Medulla oblongata (tissue), 1 donor: ENCODE results near the gene ZDHHC14.
A peak's percentile ranks its signal among the peaks of the same experiment; 100 is the strongest.

Source experiments
- DNase-seq: peaks from one replicate; pipeline ENCODE4 v3.0.0-alpha.2; 2015; ENCODE audit errors: extremely low spot score

The ZDHHC14 gene

DNA sequence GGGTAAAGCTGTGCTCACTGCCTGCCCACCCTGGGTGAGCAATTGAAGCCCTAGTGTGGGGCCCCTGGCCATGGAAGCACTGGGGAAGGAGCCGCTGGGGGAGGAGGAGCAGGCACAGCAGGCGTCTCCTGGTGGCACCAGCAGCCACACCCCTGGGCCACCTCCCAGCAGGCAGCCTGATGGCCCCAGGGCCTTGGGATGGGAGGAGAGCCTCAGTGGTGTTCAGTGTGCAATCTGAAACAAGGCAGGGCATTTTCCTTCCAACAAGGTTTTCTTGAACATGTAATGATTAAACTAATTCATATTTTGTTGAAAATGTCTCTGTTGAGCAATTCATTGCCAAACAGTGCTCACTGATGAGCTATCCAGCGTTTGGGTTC, 151.0 kb downstream of the ZDHHC14 start:
- no peak for DNase-seq

DNA sequence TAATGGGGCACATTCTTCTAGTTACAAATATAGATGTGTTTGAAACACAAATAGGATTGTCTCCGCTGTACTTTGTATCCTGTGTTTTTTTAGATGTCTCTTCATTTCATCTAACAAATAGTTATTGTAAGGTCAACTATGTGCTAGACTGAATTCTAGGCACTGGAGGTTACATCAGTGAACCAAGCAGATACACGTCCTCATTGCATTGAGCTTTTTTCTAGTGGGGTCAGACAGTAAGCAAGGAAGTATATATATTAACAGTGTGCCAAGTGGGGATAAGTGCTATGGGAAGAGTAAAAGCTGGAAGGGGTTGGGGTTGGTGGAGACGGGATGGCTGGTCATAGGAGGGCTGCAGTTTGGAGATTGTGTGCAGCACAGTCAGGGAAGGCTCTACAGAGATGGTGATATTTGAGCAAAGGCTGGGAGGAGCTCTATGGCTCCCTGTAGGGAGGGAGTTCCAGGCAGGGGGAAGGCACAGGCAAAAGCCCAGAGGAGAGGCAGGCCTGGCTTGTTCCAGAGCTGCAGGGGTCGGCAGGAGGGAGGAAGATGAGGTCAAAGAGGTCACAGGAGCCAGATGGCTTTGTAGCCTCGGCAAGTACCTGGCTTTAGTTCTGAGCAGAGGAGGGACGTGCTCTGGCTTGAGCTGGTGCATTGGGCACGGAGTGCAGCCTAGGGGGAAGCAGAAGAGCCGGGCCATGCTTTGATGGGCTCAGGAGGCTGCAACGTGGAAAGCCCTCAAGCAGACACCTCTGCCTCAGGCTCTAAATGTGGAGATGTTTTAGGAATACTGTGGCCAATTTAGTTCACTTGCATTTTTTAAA, 152.3 kb downstream of the ZDHHC14 start:
- no peak for DNase-seq

DNA sequence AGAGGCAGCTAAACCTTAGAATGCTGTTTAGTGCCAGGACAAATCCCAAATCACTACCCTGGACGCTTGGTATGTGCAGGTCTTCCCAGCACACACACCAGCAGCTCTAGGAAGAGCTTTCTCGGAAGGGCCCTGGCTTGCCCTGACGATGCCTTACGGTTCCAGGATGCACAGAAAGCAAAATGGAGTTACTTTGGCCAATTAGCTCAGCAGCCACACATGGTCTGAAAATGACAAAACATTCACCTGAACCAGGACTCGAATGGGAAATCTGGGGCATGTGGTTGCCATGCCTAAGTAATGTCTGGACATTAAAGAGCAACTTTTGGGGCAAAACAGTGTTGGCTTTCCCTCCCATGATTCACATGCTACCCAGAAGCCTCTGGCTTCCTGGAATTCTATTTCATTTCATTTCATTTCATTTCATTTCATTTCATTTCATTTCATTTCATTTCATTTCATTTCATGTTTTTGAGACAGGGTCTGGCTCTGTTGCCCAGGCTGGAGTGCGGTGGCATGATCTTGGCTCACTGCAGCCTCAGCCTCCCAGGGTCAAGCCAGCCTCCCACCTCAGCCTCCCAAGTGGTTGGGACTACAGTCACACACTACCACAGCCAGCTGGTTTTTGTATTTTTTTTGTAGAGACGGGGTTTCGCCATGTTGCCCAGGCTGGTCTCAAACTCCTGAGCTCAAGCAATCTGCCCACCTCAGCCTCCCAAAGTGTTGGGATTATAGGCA, 153.3 kb downstream of the ZDHHC14 start:
- DNase-seq, result no peak

DNA sequence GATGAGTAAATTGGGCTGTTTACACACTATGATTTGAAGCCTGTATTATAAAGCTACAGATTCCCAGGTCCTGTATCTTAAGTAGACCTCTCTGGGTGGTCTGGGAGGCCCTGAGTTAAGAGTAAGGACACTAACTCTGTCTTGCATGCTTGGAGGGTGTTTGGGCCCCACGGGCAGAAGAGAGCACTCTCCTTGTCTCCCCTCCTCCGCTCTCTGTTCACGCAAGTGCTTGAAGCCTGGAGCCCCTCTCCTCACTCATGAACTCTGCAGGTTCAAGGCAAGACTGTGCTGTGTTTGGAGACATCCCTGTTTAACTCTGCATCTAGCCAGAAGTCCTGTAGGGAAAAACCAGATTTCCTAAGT, 154.0 kb downstream of the ZDHHC14 start:
- no peak for DNase-seq

DNA sequence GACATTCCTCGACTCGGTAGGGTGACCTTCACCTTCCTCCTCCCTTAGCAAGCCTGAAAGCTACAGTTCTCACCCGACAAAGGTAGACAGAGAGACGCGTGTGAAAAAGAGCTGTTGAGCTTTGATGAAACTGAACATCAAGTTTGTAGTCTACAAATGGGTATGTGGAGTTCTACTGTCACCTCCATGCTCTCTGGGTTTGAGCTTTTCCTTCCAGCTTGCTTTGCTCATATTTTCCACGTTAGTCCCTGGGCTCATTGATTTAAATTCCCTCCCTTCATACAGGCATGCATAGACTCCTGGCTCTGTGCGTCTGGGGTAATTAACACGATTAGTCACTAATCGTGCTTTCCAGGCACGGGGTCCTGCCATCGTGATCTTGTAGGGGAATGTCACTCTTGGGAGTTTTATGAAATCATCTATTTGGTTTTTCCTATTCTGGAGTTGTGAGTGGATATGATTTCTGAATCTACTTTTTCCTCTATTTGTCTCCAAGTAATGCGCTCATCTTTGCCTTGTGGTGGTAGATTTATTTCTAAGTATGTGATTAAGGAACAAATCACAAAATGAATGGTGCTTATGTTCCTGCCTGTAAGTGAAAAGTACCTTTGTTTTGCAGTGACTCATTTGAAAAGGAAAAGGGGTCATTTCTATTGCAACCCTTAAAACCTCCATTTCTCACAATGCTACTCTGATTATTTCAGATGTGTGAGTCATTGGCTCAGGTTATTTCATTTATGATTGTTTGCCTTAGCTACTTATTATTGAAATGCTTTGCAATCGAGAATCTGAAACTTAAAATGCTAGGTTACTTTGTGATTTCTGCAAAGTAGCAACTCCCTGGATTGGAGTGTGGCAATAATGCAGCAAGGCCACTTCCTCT, 154.6 kb downstream of the ZDHHC14 start:
- no peak for DNase-seq

DNA sequence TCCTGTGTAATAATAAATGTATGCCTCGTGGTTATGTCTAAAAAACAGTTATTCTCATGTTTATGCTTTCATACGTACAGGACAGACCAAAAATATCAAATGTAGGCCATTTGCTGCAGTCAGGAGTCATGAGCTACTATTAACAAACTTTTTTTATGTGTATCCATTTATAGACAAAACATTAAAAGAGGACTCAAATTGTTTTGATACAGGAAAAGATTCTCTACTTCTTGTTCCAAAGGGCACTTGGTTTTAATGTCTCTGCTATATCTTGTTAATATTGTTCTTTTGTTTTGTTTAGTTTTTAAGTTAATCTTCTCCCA, 155.2 kb downstream of the ZDHHC14 start:
- peak; percentile 49 for DNase-seq

DNA sequence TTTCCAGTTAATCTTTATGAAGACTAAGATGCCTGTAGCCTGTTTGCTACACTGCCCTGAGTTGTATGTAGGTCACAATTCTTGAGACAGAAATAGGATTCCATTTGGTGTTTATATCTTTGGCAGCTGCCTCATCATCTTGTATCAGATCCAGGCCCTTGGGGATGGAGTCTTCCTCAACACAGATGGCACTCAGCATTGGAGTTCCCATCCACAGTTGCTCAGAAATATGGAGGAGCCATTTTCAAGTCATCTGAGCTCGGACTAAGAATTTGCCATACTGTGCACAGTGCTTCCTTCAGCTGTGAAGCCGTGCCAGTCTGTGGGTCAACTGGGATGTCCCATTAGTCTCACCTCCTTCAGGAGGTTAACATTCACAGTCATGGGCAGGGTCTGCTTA, 156.6 kb downstream of the ZDHHC14 start:
- DNase-seq, result no peak

DNA sequence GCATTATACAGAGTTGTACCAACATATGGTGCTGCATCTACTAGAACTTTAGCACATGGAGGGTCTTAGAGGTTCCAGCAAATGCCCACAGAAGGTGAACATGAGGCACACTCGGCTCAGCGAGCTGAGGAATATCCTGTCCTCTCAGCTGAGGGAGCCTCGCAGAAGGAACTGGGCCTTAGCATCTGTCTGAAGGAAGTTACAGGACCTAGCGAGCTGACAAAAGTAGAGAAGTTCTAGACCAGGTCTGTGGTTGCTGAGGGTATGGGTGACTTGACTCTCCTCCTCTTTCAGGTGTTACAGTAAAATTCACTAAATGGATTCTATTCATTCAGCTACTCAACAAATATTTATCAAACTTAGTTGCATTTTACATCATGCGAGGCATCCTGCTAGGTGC, 157.2 kb downstream of the ZDHHC14 start:
- no peak for DNase-seq

DNA sequence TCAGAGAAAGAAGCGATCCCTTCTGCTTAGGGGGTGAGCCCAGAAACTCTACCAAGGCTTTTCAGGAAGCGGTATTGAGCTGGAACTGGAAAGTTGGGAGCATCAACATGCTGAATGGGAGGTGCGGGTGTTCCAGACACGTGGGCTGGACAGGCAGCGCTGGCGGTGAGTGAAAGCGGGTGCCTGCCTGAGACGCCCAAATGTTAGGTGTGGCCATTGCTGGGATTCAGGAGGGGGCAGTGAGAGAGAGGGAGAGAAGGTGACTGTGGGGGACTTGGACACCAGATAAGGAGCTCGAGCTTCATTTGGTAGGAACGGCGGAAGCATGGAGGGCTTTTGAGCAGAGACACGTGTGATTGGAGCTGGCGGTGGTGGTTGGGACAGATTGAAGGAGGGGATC, 157.7 kb downstream of the ZDHHC14 start:
- no peak for DNase-seq

DNA sequence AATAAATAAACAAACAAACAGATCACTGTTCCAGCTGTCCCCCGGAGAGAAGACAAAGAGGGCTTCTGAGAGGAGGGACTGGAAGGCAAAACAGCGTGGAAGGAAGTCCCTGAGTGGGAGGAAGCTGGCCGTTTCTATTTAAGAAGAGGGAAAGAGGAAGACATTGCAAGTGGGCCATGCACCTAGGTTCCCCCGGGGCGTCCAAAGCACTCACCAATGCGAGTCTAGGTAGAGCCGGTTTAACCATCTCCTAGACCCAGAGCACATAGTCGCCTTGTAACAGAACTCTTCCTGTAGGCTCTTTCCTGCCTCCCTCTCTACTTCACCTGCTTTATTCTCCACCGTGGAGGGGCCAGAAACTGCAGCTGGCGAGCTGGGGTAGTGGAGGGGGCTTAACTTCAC, 158.4 kb downstream of the ZDHHC14 start:
- DNase-seq, result peak; percentile 72

DNA sequence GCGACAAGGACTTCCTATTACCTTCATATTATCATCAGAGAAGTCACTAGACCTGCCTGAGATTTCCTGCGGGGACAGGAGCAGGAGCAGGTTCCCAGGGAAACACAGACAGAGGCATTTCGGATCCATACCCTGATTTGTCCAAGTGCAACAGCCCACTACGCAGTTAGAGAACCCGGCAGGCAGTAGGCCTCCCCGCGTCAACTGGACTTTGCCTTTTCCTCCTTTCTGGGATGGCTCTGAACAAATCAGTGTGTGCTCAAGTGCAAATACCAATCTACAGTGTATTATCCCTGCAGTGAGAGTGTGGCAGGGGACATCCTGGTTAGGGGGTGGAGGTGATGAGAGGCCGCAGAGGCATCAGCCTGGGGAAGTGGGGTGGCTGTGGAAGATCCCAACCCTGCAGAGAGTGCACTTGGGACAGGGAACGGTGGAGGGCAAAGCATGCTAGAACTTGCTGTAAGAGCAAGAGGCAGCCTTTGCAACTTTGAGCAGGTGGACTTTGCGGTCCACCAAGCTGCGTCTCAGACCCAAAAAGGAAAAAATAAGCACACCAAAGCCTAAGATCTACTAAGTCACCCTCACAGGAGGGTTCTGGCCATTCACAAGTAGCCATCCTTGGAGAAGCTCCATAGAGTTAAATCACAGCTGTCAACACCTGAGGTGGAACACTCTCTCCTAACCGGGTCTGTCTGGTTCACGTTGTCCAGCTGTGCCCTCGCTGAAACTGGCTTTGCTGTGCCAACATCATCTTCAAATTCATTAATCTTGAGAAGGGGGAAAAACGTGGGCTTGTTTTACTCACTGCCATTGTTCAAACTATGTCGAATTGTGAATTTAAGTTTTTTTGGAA, 159.1 kb downstream of the ZDHHC14 start:
- no peak for DNase-seq

DNA sequence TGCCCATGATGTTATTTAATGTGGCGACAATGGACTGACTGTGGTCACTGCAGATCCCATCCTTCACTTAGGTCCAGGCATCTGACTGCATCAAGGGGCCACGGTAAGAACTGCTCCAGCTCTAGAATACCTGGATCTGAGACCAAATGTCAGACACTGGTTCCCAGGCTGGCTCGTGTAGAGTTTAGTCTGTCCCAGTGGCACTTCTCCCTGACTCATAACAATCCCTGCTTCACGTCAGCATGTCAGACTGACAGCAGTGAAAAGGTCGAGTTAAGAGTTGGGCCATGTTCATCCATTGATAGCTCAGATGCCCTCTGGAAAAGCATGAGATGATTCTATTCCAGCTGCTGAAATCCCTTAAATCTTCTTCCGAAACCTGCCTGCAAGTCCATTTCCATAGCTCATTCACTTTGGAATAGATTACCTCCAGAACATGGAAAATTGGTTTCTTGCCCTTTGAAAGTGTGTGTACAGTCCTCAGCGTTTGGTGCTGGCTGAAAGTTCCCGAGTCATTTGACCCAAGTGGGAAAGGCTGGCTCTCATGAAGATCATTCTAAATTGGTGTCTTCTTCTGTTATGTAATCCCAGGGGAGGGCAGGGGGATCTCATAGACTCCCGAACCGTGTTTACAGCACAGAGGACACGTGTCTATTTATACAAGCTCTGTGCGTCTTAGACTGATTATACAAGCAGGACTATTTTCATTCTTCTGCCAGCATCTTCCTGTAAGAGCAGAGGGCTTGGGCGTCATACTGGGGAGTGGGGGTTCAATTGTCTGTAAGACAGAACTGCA, 160.8 kb downstream of the ZDHHC14 start:
- no peak for DNase-seq

DNA sequence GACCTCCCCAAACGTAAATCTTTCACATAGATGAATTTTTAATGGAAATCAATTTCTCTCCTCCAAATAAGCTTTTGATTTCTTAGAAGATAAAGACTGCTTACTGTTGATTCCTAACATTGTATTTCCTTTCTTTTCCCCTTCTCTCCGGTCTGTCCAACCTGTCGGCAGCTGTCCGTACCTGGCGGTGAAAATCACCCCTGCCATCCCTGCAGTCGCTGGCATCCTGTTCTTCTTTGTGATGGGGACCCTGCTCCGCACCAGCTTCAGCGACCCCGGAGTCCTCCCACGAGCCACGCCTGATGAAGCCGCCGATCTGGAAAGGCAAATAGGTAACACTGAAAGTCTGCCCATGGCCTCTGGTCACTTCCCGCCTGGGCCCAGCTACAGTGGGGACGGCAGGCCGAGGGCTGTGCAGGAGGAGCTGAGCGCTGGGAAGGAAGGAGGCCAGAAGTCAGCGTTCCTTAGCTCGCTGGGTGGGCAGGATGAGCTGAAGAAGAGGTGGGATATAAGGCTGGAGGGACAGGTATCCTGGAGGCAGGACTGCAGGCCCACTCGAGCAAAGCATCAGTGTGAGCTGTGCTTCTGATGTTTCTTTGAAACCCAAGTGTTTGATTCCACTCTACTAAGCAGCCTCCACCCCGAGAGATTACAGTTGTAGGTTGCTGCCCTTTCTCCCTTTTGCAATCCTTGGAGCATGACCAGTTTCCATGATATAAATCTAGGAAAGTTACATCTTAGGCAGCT, 161.6 kb downstream of the ZDHHC14 start:
- DNase-seq, result no peak

DNA sequence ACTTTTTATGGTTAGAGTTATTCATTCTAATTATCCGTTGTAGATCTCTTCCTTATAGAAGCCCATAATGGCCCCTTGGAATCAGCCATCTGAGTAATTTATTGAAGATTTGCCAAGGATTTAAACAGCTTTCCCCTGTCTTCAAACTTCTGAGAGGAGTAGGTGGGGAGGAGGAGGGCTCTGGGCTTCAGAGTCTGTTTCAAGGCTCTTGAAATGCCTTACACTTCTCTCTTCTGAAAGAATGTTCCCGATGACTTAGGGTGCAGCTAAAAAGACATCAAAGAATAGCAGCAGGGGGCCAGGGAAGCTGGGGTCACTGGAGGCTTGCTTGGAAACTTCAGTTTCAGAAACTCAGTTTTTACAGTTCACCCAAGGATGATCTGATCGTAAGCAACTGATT, 165.3 kb downstream of the ZDHHC14 start:
- DNase-seq, result no peak

DNA sequence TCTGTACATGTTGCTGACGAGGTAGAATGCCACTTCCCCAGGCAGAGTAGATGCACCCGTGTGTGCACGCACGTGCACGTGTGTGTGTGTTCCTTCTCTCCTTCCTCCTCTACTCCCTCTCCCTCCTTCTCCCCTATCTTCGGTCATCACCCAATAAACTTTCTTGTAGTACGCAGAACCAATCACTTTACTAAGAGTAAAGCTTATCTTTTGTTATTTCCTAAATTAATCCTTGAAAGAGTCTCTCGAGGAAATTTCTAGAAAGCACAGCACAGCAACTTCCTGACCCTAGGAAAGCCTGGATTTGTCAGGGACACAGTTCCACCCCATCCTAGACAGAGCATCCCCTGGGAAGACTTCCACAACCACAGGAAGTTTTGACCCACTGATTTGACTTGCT, 166.1 kb downstream of the ZDHHC14 start:
- no peak for DNase-seq

DNA sequence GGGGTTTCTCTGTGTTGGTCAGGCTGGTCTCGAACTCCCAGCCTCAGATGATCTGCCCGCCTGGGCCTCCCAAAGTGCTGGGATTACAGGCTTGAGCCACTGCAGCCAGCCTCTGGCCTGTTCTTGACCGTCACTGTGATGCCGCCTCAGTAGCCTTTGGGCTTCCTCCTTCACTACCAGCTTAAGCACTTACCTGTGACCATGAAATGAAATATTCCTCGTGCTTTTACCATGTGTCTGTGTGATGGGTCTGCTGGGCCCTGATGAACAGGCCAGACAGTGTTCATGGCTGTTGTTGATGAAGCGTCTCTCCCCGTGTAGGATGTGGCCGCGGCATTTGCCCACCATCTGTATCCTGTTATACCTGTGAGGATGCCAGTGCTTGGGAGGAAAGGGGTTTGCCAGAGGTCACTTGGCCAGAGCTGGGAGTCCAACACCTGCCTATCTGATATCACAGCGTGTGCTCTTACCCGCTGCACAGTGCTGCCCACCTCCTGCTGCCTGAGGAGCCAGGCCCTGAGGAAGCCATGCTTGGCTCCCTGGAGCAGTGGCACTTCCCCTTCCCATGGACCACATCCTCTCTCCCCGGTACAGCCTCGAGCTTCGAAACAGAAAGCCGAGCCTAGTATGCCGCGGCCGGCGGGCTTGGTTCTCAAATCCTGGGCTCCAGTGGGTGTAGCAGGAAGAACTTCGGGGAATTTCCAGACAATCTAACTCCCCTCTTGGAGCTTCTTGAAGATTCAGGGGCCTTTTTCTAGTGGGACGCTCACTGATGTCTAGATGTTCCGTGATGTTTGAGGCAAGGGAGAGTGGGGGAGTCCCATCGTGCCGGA, 167.9 kb downstream of the ZDHHC14 start:
- no peak for DNase-seq

DNA sequence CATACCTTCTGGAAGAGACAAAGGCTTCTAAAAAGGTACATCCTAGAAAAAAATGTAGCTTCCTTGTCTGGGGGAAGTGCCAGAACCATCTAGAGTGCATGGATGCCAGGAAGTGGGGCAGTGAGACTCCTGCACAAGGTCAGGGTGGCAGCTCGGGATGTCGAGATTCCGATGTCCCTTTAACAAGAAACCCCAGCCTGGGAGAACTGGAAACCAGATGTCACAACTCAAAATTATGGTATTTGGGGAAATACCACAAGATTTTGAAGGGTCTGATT, 168.4 kb downstream of the ZDHHC14 start:
- no peak for DNase-seq

DNA sequence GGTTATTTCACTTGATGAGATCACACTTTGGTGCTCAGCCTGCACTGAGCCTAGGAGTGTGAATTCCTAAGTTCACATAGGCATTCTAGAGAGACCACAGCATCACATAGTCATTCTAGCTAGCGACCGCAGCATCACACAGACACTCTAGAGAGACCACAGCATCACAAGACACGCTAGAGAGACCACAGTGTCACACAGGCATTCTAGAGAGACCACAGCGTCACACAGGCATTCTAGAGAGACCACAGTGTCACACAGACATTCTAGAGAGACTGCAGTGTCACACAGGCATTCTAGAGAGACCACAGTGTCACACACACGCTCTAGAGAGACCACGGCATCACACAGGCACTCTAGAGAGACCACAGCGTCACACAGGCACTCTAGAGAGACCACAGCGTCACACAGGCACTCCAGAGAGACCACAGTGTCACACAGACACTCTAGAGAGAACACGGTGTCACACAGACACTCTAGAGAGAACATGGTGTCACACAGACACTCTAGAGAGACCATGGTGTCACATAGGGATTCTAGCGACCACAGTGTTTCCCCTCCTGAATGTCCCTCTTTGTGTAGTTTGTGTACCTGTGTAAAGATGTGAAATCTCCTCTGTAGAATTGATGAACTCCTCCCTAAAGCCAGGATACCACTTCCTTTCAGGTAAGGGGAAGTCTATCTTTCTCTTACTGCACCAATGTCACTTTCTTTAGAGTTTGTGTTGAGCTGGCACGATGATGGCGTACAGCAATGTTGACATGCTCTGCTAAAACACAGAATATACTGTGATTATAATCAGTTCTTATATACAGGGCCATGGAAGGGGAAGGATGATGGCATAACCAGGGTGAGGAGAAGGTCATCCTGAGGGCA, 169.4 kb downstream of the ZDHHC14 start:
- DNase-seq, result no peak
